Measurements from ENCODE around the gene NCOA5.

The NCOA5 gene

DNA sequence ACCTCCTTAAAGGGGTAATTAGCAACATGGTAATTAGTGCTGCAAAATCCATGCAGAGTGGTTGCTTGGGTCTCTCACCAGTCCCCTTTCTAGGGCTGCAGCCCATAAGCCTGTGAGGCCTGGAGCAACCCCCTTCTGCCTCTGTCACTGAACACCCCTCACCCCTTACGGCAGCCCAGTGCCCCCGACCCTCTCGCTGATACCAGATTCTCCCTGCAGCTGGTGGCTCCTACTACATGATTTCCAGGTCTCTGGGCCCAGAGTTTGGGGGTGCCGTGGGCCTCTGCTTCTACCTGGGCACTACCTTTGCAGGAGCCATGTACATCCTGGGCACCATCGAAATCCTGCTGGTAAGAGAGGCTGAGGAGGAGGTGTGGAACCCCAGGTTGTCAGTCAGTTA, 52.7 kb downstream of the NCOA5 start:
- DNase-seq (ENCODE audit: low read depth): no peak

DNA sequence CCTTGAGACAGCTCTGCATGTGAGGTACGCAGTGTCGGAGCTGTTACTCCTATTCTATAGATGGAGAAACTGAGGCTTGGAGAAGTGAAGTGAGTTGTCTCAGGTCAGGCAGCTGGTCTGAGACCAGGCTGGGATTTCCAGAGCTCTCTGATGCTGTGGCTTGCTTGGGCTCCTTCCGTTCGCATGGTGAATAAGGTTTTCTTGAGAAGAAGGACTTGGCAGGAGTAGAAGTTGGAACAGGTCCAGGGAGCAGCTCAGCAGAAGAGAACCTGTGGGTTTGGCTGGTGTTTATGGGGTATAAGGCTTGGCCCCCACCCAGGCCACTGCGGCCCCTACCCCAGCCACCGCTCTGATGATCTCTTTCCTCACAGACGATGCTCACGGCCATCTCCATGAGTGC, 53.4 kb downstream of the NCOA5 start:
- DNase-seq (ENCODE audit: low read depth): no peak

DNA sequence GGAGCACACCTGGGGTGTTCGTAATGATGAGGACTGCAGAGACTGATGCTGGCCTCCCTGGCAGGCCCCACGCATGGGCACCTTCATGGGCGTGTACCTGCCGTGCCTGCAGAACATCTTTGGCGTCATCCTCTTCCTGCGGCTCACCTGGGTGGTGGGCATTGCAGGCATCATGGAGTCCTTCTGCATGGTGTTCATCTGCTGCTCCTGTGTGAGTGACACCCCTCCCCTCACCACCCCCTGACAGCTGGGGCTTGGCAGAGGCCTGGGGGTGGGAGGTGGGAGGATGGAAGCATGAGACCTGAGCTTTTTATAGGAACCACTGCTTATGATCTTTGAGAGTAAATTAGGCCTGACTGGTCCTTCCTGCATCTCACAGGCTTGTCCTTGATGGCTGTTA, 54.0 kb downstream of the NCOA5 start:
- DNase-seq (ENCODE audit: low read depth): no peak

- DNase-seq (ENCODE audit: low read depth): no peak
Measured at GRCh38 chr20:46035253-46035652, 54.5 kb downstream of the NCOA5 start.

- DNase-seq (ENCODE audit: low read depth): no peak
Measured at GRCh38 chr20:46034039-46034438, 55.7 kb downstream of the NCOA5 start.

DNA sequence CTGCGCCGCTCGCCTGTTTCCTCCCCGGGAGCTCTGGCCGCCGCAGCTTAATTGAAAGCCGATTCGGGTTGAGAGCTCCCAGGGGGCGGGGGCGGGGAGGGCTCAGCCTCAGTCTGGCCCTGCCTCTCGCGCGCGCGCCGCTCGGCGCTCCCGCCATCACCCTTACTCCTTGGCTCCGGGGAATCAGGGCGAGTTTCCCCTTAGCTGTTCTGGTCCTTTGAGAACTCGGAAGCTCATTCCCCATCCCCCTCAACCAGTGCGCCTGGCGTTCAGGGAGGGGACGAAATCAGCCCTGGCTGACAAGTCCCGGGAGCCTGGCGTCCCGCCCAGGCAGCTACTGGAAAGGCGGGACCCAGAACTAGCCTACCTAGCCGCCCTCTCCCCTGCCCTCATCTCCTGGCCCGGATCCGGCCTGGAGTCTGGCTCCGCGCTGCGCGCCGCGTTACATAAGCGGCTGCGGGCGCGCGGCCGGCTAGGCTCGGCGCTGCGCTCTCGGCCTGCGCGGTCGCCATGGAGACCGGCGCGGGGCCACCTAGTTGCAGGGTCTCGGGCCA, 58.0 kb downstream of the NCOA5 start:
- DNase-seq (ENCODE audit: low read depth): no peak

DNA sequence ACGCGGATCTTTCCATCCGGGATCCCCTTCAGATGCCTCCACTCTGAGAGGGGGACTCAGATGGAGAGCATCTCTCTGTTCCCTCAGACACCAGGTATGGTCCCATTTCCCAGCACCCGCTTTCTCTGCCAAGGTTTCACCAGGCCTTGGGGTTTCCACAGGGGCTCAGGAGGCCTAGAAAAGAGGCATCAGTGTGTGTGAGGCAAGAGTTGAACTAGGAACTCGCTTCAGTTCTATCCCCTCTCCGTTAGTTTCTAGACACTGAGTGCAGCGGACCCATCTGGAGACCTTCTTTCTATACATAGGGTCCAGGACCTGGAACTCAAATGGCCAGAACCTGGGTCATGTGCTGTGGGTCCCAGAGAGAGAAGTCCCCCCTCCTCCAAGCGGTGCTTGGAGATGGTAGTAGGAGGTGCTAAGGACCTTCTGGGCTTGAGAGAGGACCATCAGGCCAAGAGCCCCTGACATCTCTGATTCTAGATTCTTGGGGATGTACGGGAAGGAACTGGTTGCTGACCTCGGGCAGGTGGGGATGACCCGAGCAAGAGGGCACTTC, 58.7 kb downstream of the NCOA5 start:
- DNase-seq (ENCODE audit: low read depth): no peak

GRCh38 chr20:46030284-46031013, 59.3 kb downstream of the NCOA5 start:
- no peak for DNase-seq (ENCODE audit: low read depth)

- DNase-seq (ENCODE audit: low read depth): no peak
Measured at GRCh38 chr20:46028772-46029371, 60.9 kb downstream of the NCOA5 start, which contains the start of gene SLC12A5. Gene SLC12A5, plus strand, starts transcription at chr20:46029215. Its CDS starts 130 bp downstream, at chr20:46029345.

DNA sequence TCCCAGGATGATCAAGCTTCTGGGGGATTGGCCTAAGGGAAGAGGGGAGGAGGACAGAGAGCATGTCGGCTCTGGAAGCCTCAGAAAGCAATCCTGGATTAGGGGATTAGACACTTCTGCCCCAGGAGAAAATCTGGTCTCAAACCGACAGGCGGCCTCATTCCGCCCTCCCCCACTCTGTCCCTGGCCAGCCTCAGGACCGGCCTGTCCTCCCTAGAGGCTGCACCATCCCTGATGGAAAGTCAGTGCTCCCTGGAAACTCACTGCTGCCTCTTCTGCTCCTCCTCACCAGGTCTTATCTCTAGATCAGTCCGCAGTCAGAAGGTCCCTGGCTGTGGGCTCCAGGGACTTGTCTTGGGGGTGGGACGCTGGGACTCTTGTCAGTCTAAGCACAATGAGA, 61.7 kb downstream of the NCOA5 start:
- DNase-seq (ENCODE audit: low read depth): no peak

DNA sequence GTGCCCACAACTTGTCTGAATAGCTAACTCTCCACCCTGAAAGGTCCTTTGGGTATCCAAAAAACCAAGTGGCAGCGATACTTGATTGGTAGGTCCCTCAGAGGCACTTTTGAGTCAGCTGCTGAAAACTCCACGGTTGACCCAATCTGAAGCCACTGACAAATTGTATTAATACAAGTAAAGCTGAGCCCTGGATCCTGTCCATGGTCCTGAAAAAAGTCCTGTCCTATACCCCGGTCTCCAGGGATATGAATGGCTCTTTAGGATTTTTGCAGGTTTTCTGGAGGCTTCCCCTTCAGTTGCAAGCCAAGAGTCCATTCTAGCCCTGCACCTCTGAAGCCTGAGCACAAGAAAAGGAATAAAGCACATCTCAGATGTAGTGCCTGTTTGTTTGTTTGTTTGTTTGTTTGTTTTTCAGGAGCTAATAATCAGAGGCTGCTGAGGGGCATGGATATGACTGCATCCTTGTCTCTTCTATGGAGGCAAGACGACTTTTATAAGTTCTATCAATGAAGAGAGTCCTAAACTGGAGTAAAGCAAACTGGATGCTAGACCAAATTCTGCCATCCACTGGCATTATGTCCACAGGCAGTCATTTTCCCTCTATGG, 62.4 kb downstream of the NCOA5 start:
- peak; percentile 9 for DNase-seq (ENCODE audit: low read depth)

GRCh38 chr20:46025376-46025783, 64.4 kb downstream of the NCOA5 start:
- no peak for DNase-seq (ENCODE audit: low read depth)

- no peak for DNase-seq (ENCODE audit: low read depth)
Measured at GRCh38 chr20:46023999-46024398, 65.8 kb downstream of the NCOA5 start.

- DNase-seq (ENCODE audit: low read depth): no peak
Measured at GRCh38 chr20:46023148-46023484, 66.6 kb downstream of the NCOA5 start.

- no peak for DNase-seq (ENCODE audit: low read depth)
Measured at GRCh38 chr20:46022411-46023147, 67.2 kb downstream of the NCOA5 start.

DNA sequence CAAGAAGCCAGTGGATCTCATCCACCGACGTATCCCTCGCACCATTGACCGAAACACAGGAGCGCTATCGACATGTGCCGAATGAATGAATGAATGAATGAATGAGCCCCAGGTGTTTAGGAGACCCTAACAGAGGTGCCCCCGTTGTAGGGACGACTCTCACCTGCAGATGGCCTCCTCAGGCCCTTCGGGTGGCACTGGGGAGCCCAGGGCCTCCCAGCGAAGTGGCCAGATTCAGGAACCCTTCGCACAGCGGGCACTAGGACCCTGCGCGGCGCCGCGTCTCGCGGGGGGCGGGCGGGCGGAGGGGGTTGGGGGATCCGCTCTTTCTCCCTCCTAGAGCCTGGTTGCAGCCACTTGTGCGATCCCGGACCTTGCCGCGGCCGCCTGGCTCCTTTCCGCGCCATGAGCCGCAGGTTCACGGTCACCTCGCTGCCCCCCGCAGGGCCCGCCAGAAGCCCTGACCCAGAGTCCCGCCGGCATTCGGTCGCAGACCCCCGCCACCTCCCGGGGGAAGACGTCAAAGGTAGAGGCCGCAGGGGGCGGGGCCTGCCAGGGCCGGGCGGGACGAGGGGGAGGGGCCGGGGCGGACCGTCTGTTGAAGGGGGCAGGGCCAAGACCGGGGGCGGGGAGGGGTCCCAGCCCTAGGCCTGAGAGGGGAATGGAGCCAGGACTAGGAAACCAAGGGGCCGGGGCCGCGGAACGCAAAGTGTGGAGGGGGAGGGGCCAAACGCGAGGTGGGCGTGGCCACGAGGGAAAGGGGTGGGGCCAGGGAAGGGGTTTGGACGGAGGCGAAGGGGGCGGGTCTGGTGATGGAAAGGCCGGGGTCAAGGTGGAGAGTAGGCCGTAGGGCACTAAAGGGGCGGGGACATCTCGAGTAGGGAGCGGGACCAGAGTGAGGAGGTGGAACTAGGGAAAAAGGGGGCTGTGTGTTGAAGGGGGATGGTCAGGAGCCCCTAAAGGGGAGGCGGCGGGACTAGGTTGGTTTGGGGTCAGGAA, 68.1 kb downstream of the NCOA5 start:
- DNase-seq (ENCODE audit: low read depth): no peak

DNA sequence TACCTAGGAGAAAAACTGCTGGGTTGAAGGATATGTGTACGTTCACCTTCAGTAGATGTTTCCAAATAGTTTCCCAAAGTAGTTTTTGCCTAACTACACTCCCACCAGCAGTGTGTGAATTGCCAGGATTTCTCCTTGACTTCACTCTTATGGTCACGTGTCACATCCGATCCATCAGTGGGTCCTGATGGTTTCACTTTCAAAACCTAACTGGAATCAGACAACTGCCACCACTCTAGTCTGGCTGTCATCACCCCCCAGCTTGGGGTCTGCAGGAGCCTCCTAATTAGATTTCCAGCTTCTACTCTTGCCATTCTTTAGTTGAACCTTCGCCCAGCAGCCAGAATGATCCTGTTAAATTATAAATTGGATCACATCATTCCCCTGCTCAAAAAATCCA, 69.2 kb downstream of the NCOA5 start:
- no peak for DNase-seq (ENCODE audit: low read depth)

- DNase-seq (ENCODE audit: low read depth): no peak
Measured at GRCh38 chr20:46018611-46019010, 71.2 kb downstream of the NCOA5 start.

DNA sequence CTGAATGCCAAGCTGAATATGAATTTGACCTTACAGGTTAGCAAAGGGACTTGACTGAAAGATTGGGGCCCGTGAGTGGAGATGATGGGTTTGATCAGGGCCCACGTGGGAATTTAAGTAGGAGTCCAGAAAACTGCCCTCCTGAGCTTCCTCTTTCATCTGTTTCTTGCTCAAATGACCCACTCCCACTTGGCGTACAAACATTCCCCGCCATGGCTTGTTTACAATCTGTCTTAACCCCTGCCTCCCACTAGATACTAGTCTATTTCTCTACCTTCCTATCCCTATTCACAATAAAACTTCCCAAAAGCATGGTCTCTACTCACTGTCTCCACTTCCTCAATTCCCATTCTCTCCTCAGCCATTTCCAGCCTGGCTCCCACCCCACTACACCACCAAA, 71.7 kb downstream of the NCOA5 start:
- no peak for DNase-seq (ENCODE audit: low read depth)

DNA sequence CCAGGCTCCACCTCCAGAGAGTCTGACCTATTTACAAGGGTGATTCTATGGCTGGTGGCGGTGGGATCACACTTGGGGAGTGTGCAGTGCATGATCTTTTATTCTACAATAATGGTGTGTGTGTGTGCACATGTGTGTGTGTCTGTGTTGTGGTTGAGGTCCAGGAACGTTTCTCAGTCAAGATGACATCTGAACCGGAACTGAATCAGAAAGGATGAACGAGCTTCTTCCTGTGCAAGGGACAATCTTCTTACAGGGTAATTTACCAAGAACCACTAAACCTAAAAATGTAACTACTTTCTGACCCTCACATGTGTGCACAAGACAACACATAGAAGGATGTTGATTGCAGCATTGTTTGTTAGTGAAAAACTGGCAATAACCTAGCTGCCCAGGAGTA, 72.5 kb downstream of the NCOA5 start:
- no peak for DNase-seq (ENCODE audit: low read depth)

Measured in fibroblast of gingiva (primary cell).